ENCODE data around the gene CCSAP. TPM values are rescaled to one million over a fixed set of nuclear protein-coding genes. Genes with fewer than 3 reads are reported as not detected.

CCSAP gene
- total and polyA plus RNA-seq, 5 experiments from 2014 or later = 1.2 to 9.2 (median 1.5) TPM

DNA sequence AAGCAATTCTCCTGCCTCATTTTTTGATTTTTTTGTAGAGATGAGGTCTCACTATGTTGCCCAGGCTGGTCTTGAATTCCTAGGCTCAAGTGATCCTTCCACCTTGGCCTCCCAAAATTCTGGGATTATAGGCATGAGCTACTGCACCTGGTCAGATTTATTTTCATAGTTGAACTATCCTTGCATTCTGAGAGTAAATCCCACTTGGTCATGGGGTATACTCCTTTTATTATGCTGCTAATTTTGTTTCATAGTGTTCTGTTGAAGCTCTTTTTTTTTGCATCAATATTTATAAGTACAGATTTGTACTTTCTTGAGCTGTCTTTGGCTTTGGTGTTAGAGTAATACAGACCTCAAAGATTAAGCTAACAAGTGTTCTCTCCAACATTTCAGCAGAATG lies 12.8 kb upstream of the CCSAP start:
- POLR2A ChIA-PET = no interaction called here

DNA sequence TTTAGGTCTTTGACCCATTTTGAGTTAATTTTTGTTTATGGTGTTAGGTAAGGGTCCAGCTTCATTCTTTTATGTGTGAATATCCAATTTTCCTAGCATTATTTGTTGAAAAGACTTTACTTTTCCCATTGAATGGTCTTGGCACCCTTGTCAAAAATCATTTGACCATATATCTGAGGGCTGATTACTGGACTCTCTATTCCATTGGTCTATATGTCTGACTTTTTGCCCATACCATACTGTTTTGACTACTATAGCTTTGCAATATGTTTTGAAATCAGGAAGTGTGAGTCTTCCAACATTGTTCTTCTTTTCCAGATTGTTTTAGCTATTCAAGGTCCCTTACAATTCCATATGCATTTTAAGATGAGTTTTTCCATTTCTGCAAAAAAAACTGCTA lies 11.4 kb upstream of the CCSAP start:
- DNase-seq (no peak), ATAC-seq (no peak)
- peaks cover 0 to 9% (median 6%) of the 10 kb centered on the region in 3 donors for H3K36me3 Mint-ChIP-seq
- no peak overlapping the region for H3K4me3 Mint-ChIP-seq
- no peak overlapping the region for H3K27ac Mint-ChIP-seq
- POLR2A ChIA-PET = no interaction called here
- peaks cover 0 to 22% (median 8%) of the 10 kb centered on the region in 9 donors for H3K9me3 Mint-ChIP-seq
- H3K27me3 Mint-ChIP-seq = peaks cover 5 to 45% (median 22%) of the 10 kb centered on the region in 5 donors
- no peaks in the 10 kb centered on the region for H3K4me1 Mint-ChIP-seq

More for the DNA sequence above, 12.8 kb upstream of the CCSAP start:
- peaks cover 0 to 10% (median 6%) of the 10 kb centered on the region in 3 donors for H3K36me3 Mint-ChIP-seq
- H3K27me3 Mint-ChIP-seq = peaks cover 14 to 57% (median 34%) of the 10 kb centered on the region in 5 donors
- peaks cover 0 to 22% (median 8%) of the 10 kb centered on the region in 9 donors for H3K9me3 Mint-ChIP-seq
- no peak overlapping the region for H3K27ac Mint-ChIP-seq
- no peak overlapping the region for H3K4me3 Mint-ChIP-seq
- DNase-seq = no peak
- H3K4me1 Mint-ChIP-seq = no peaks in the 10 kb centered on the region
- no peak for ATAC-seq

DNA sequence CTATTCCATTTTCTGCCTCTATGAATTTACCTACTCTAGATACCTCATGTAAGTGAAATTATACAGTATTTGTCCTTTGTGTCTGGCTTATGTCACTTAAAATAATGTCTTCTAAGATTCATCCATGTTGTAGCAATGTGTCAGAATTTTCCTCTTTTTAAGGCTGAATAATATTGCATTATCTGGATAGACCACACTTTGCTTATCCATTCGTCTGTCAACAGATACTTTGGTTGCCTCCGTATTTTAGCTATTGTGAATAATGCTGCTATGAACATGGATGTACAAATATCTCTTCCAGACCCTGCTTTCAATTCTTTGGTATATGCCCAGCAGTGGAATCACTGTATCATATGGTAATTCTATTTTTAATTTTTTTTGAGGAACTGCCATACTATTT lies 10.1 kb upstream of the CCSAP start:
- Mint-ChIP-seq H3K27ac (no peak overlapping the region), H3K36me3 (peaks cover 0 to 9% (median 6%) of the 10 kb centered on the region in 3 donors), H3K4me1 (no peaks in the 10 kb centered on the region), H3K4me3 (no peak overlapping the region), H3K9me3 (peaks cover 0 to 22% (median 8%) of the 10 kb centered on the region in 9 donors), H3K27me3 (peaks cover under 1 to 37% (median 15%) of the 10 kb centered on the region in 5 donors)
- POLR2A ChIA-PET = no interaction called here
- ATAC-seq (no peak), DNase-seq (no peak)

DNA sequence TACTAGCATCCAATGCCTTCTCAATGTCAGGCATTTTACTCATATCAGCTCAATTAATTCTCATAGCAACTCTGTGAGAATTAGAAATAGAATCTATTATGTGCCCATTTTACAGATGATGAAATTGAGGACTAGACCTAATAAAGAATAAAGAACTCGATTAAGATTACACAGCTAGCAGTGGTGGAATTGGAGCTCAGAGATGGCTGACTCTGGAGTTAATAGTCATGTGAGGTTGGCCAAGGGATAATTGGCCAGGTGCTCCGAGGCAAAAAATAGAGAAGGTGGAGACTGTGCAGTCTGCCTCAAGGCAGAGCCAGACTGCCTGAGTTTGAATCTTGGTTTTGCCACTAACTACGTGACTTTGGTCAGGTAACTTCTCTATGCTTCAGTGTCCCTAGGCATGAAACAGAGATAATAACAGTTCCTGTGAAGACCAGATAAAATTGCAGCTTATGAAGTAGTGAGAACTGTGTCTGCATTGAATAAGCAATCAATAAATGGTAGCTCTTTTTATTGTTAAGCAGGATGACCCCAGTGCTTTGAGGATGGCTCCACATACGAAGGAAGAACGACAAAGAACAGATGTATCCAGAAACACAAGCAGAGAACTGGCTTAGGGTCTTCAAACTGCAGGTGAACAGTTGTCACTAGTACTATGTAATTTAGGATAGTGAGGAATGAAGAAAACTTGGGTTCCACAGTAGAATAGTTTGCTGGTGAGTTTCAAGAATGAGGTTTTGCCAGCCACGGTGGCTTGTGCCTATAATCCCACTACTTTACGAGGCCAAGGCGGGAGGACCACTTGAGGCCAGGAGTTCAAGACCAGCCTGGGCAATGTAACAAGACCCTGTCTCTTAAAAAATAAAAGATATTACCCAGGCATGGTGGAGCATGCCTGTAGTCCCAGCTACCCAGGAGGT lies 6.9 kb upstream of the CCSAP start:
- POLR2A ChIA-PET = no interaction called here
- Mint-ChIP-seq H3K27ac (no peak overlapping the region), H3K4me3 (no peak overlapping the region), H3K36me3 (peaks cover 0 to 2% (median 0%) of the 10 kb centered on the region in 3 donors), H3K4me1 (no peaks in the 10 kb centered on the region), H3K9me3 (peaks cover 0 to 2% (median 0%) of the 10 kb centered on the region in 9 donors), H3K27me3 (peaks cover 0 to 21% (median 9%) of the 10 kb centered on the region in 5 donors)
- no peak for ATAC-seq
- no peak for DNase-seq

DNA sequence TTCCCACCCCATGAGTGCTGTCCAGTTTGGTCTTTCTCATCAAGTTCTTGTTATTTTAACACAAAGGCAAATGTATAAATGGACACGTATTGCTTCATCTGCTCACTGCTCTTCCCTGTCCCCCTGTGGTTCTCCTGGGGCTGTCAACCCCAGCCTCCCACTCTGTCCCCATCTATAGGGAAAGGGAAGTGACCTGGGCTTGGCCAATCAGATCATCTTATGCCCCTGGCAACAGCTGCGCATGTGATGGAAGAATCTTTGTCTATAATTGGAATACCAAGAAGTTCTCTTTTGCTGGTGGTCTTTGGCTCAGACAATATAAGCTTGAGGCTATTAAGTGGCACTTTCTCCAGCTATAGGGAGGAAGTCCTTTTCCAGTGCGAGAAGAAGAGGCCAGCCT lies 4.7 kb upstream of the CCSAP start:
- H3K27me3 Mint-ChIP-seq = peaks cover 0 to 13% (median 6%) of the 10 kb centered on the region in 5 donors

DNA sequence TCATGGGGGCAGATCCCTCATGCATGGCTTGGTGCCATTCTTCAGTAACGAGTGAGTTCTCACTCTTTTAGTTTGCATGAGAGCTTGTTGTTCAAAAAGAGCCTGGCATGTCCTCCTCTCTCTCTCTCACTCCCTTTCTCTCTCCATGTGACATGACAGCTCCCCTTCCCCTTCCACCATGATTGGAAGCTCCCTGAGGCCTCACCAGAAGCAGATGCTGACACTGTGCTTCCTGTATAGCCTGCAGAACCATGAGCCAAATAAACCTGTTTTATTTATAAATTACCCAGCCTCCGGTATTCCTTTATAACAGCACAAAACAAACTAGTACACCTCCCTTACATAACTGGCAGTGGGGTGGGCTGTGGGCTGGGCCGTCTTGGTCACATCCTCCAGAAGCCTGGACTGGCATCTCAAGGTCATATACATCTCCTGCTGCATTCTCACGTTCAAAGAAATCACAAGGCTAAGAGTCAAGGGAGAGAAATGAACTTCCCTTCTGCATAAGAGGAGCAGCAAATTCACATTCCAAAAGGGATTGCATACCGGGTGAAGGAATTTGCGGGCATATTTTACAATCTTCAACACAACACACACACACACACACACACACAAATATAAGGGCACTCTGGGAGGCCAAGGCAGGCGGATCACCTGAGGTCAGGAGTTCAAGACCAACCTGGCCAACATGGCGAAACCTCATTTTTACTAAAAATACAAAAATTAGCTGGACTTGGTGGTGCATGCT lies 2.3 kb upstream of the CCSAP start:
- peak overlapping the region in 5 of 10 donors; percentile 4 to 64 (median 58) for H3K4me3 Mint-ChIP-seq
- H3K27me3 Mint-ChIP-seq = peaks cover 0 to 10% (median 5%) of the 10 kb centered on the region in 5 donors
- POLR2A ChIA-PET = interaction anchor here (1.2 kb wide), 1 partner anchor 9 kb away, joined by 3 read pairs; no protein-coding TSS in a partner anchor
- no peaks in the 10 kb centered on the region for H3K36me3 Mint-ChIP-seq
- ATAC-seq = no peak
- no peak for DNase-seq
- no peaks in the 10 kb centered on the region for H3K9me3 Mint-ChIP-seq
- H3K27ac Mint-ChIP-seq = peak overlapping the region in 1 of 10 donors; percentile 32
- H3K4me1 Mint-ChIP-seq = peaks cover 13 to 22% (median 20%) of the 10 kb centered on the region in 4 donors

More for the DNA sequence above, 4.7 kb upstream of the CCSAP start:
- no peak overlapping the region for H3K4me3 Mint-ChIP-seq
- H3K9me3 Mint-ChIP-seq = no peaks in the 10 kb centered on the region
- ATAC-seq (no peak), DNase-seq (no peak)
- no peaks in the 10 kb centered on the region for H3K36me3 Mint-ChIP-seq
- H3K27ac Mint-ChIP-seq = no peak overlapping the region
- POLR2A ChIA-PET = no interaction called here
- peaks cover 4 to 8% (median 5%) of the 10 kb centered on the region in 4 donors for H3K4me1 Mint-ChIP-seq

DNA sequence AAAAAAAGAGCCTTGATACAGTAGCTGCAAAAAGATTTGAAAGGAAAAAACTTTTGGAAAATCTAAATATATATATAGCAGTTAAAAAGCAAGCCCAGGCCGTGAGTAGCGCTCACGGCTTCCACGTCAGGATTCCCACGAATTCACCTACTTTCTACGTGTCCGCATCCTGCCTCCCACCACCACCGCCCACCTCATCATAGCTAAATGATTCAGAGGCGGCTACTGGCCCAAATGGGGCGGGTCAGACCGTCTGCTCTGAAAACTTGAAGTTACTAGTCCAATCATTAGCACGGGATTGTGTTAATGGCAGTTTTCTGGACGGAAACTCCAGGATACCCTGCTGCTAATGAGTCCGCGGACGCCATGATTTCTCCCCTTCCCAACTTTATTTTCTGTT lies 1.3 kb upstream of the CCSAP start:
- no peaks in the 10 kb centered on the region for H3K9me3 Mint-ChIP-seq
- DNase-seq = no peak
- peaks cover 17 to 32% (median 25%) of the 10 kb centered on the region in 4 donors for H3K4me1 Mint-ChIP-seq
- H3K27me3 Mint-ChIP-seq = peaks cover 0 to 10% (median 2%) of the 10 kb centered on the region in 5 donors
- no peak for ATAC-seq
- H3K36me3 Mint-ChIP-seq = no peaks in the 10 kb centered on the region
- peak overlapping the region in 5 of 10 donors; percentile 39 to 89 (median 56) for H3K27ac Mint-ChIP-seq
- H3K4me3 Mint-ChIP-seq = peak overlapping the region; percentile 12 to 95 (median 91)
- POLR2A ChIA-PET = interaction anchor here (0.5 to 2.5 kb wide), 5 partner anchors 8 to 933 kb away, joined by 3 to 13 read pairs (median 7); partner anchors contain the start of gene NUP133

DNA sequence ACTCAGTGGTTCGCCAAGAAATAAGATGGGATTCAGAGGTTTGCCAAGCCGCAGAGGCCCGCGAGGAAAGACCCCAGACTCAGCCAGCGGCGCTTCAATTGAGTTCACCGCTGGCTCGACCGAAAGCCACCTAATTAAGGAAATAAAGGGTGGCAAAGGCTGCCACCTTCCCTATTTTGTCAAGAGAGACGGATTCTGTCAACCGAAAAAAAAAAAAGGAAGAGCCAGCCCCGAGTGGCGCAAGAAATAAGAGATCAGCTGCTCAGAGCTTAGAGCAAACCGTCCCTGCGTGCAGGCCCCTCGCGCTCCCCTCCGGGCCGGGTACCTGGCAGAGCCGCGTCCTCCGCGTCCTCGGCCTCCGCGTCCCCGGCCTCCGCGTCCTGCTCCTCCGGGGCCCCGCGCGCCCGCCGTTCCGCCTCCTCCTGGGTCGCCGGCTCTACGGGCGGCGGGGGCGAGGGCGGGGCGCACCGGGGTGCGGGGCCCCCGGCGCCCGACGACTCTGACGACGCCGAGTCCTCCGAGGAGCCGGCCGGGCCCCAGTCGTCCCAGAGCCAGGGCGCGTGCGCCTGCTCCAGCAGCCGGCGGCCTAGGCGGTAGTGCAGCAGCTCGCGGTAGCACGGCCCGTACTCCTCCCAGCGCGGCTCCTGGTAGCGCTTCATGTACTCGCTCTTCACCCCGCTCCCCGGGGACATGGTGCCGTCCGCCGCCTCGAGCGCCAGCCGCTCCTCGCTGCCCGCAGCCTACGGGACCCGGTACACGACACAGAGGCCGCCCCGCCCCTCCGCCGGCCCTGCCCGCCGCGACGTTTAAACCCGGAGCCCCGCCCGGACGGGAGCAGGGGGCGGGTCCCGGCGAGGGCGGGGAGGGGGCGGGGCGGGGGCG lies 832 bp downstream of the CCSAP start:
- Mint-ChIP-seq H3K36me3 (no peaks in the 10 kb centered on the region), H3K4me3 (peak overlapping the region; percentile 89 to 96 (median 93)), H3K9me3 (no peaks in the 10 kb centered on the region), H3K27ac (peak overlapping the region; percentile 80 to 97 (median 90)), H3K4me1 (peaks cover 23 to 50% (median 40%) of the 10 kb centered on the region in 4 donors), H3K27me3 (peaks cover 0 to 3% (median 0%) of the 10 kb centered on the region in 5 donors)
- DNase-seq (peak in 9 of 10 donors; percentile 9 to 87 (median 80)), ATAC-seq (peak; percentile 71 to 72)
- POLR2A ChIA-PET = interaction anchor here (0.7 to 2.8 kb wide), 9 partner anchors 68 to 914 kb away, joined by 3 to 13 read pairs (median 5); partner anchors contain the start of genes ABCB10, NUP133 and RAB4A

DNA sequence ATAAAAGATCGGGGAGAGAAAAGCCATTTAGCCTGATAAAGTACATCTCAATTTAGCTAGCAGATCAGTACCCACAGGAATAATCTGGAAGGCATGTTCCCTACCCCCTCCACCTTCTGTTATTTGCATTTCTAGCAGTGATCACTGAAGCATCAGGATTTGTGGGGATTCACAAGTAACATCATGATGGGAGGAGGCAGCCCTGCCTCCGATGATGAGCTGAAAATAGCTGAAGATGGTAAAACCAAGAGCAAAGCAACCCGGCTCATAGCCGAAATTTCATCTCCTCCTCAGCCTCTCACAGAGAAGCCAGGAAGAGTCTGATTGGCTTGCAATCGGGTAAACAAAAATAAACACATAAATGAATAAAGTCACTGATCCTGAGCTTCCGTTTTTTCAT lies 2.4 kb downstream of the CCSAP start:
- no peaks in the 10 kb centered on the region for H3K9me3 Mint-ChIP-seq
- DNase-seq = no peak
- peak overlapping the region in 1 of 10 donors; percentile 38 for H3K27ac Mint-ChIP-seq
- peak overlapping the region; percentile 52 to 96 (median 76) for H3K4me3 Mint-ChIP-seq
- H3K27me3 Mint-ChIP-seq = no peaks in the 10 kb centered on the region
- H3K36me3 Mint-ChIP-seq = peaks cover 0 to 5% (median under 1%) of the 10 kb centered on the region in 3 donors
- POLR2A ChIA-PET = no interaction called here
- peaks cover 25 to 52% (median 41%) of the 10 kb centered on the region in 4 donors for H3K4me1 Mint-ChIP-seq
- ATAC-seq = no peak

DNA sequence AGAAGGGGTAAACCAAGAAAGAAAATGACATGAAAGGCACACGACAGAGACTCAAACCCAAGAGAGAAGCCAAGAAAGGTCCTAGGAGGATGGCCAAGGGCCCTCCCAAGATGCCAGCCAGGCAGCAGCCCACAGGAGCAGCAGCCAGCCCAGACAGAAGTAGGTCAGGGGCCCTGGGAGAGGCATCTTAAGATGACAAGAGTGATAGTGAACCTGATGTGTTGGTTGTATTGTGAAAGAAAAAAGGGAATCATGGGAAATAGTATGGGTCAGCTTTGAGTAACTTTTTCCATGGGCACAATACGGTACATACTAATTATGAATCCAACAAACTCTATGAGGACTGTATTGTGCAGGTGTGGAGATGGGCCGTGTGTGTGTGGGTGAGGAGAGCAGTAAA lies 3.3 kb downstream of the CCSAP start:
- ATAC-seq = no peak
- H3K4me1 Mint-ChIP-seq = peaks cover 25 to 52% (median 41%) of the 10 kb centered on the region in 4 donors
- no peak for DNase-seq
- POLR2A ChIA-PET = no interaction called here
- H3K9me3 Mint-ChIP-seq = peaks cover 0 to 1% (median 0%) of the 10 kb centered on the region in 9 donors
- H3K27ac Mint-ChIP-seq = peak overlapping the region in 1 of 10 donors; percentile 18
- H3K4me3 Mint-ChIP-seq = peak overlapping the region in 6 of 10 donors; percentile 34 to 96 (median 70)
- H3K27me3 Mint-ChIP-seq = no peaks in the 10 kb centered on the region
- H3K36me3 Mint-ChIP-seq = peaks cover 0 to 12% (median 9%) of the 10 kb centered on the region in 3 donors

DNA sequence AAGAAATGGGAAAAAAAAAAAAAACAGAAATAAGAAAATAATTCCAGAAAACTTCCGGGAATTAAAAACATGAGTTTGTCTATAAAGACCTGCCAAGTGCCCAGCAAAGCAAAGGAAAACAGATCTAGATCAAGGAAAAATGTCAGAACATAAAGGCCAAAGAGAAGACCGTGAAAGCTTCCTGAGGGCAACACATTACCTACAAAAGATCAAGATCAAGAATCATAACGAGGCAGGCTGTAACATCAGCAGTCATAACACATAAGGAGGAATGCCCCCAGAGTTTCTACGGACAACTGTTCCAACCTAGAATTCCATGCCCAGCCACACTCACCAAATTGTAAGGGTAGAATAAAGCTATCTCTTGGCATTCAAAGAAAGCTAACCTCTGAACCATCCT lies 3.8 kb downstream of the CCSAP start:
- H3K27ac Mint-ChIP-seq = peak overlapping the region in 1 of 10 donors; percentile 77
- ATAC-seq (no peak), DNase-seq (no peak)
- H3K4me1 Mint-ChIP-seq = peaks cover 25 to 52% (median 40%) of the 10 kb centered on the region in 4 donors
- POLR2A ChIA-PET = no interaction called here
- H3K27me3 Mint-ChIP-seq = no peaks in the 10 kb centered on the region
- peak overlapping the region in 4 of 10 donors; percentile 49 to 96 (median 66) for H3K4me3 Mint-ChIP-seq
- H3K36me3 Mint-ChIP-seq = peaks cover 0 to 15% (median 10%) of the 10 kb centered on the region in 3 donors
- peaks cover 0 to 4% (median 0%) of the 10 kb centered on the region in 9 donors for H3K9me3 Mint-ChIP-seq

Measured in naive thymus-derived CD8-positive, alpha-beta T cell (primary cell).